HepG2 (cell line): ENCODE data around the gene NARS2. TPM values are rescaled to one million over a fixed set of nuclear protein-coding genes. Genes with fewer than 3 reads are reported as not detected.

Experiments used
- ATAC-seq: fragments of 200-7000 bp; cut with Tn5 transposase; 3 replicates; pipeline ENCODE4 v1.9.1; 2020; ENCODE audit warnings: mild to moderate bottlenecking, moderate library complexity
- BruUV-seq: library from RNA; stranded (reverse); fragments of 400-500 nt; replicated peaks from 2 replicates; lab custom pipeline; 2021; lab: Mats Ljungman, UMichigan
- CTCF ChIA-PET: fragments of 300-600 bp; formaldehyde crosslinking; extraction: SDS; loops from one replicate; lab custom pipeline; 2021; ENCODE audit warnings: low total read pairs, inconsistent platforms, low intra/inter-chr PET ratio; lab: Yijun Ruan, JAX
- POLR2A ChIA-PET: fragments of 350-600 bp; sonication (Branson Sonifier 250); formaldehyde crosslinking; loops from one replicate; lab custom pipeline; 2020; ENCODE audit warnings: antibody characterized with exemption, inconsistent platforms; lab: Yijun Ruan, JAX
- DNase-seq: peaks from one replicate; pipeline ENCODE4 v3.0.0-alpha.2; 2015; ENCODE audit warnings: low spot score
- FAIRE-seq: peaks from 3 replicates; lab custom pipeline; 2011; peaks lifted over from hg19 to GRCh38; lab: Jason Lieb, UNC
- H2AFZ ChIP-seq: one replicate; pipeline ENCODE4 v1.6.1; 2011; ENCODE audit warnings: low read length, inconsistent platforms
- H3K27ac ChIP-seq: fragments of 300-600 bp; 3 replicates; pipeline ENCODE4 v1.8.0; 2011; ENCODE audit warnings: mixed run types, mild to moderate bottlenecking, mixed read lengths, low read length, inconsistent platforms; ENCODE audit not compliant: insufficient read depth; ENCODE audit errors: extremely low read length
- H3K27me3 ChIP-seq, 2 experiments: fragments of 200-600 bp in 1 of 2; 2 replicates in 1 of 2; 3 replicates in 1 of 2; pipeline versions ENCODE4 v1.6.0 to v1.8.0; 2011; ENCODE audit warnings: low read length in 2 of 2, mild to moderate bottlenecking in 2 of 2, moderate library complexity in 2 of 2, inconsistent platforms in 1 of 2; ENCODE audit not compliant: insufficient read depth in 2 of 2, control insufficient read depth in 1 of 2
- H3K36me3 ChIP-seq, 2 experiments: fragments of 200-600 bp in 1 of 2; replicated peaks in 1 of 2; 2 replicates in 1 of 2; 3 replicates in 1 of 2; pipeline versions ENCODE4 v1.5.1 to v1.8.0; 2011; ENCODE audit warnings: low read length in 2 of 2, inconsistent platforms in 1 of 2; ENCODE audit not compliant: insufficient read depth in 2 of 2, control insufficient read depth in 1 of 2
- H3K4me1 ChIP-seq: 2 replicates; pipeline ENCODE4 v1.5.1; 2012; ENCODE audit warnings: low read length, inconsistent platforms; ENCODE audit not compliant: insufficient read depth
- H3K4me2 ChIP-seq: 2 replicates; pipeline ENCODE4 v1.6.0; 2011; ENCODE audit warnings: low read depth, low read length, inconsistent platforms
- H3K4me3 ChIP-seq, 3 experiments: fragments of 200-600 bp in 1 of 3; sonication (generic), shearing (Covaris generic) in 1 of 3; replicated peaks in 1 of 3; 2 replicates each; pipeline ENCODE4 v1.5.1; 2011 to 2016; ENCODE audit warnings: low read length in 3 of 3, inconsistent platforms in 2 of 3, low read depth in 2 of 3, mild to moderate bottlenecking in 2 of 3, control low read depth in 1 of 3, mixed read lengths in 1 of 3; ENCODE audit not compliant: insufficient read depth in 1 of 3
- H3K79me2 ChIP-seq: one replicate; pipeline ENCODE4 v1.6.1; 2011; ENCODE audit warnings: low read length, inconsistent platforms; ENCODE audit not compliant: insufficient read depth
- H3K9ac ChIP-seq: 2 replicates; pipeline ENCODE4 v1.6.0; 2011; ENCODE audit warnings: mild to moderate bottlenecking, low read depth, low read length, inconsistent platforms; ENCODE audit not compliant: insufficient read depth
- H3K9me3 ChIP-seq: 2 replicates; pipeline ENCODE4 v1.5.1; 2012; ENCODE audit warnings: mild to moderate bottlenecking, low read length
- H4K20me1 ChIP-seq: 2 replicates; pipeline ENCODE4 v1.6.0; 2011; ENCODE audit warnings: inconsistent platforms, mild to moderate bottlenecking, low read length, moderate library complexity; ENCODE audit not compliant: insufficient read depth
- CEBPB ChIP-seq: IDR thresholded peaks from 2 replicates; pipeline ENCODE4 v1.6.1; 2011; ENCODE audit warnings: low read depth, low read length, improper control_type of control experiment, borderline replicate concordance
- CEBPG ChIP-seq: IDR thresholded peaks from 2 replicates; pipeline ENCODE4 v1.6.1; 2016
- RNF2 ChIP-seq: fragments of 450-650 bp; conservative IDR thresholded peaks from 2 replicates; pipeline ENCODE4 v1.6.1; 2016; ENCODE audit warnings: low read depth
- SMC3 ChIP-seq: IDR thresholded peaks from 2 replicates; pipeline ENCODE4 v1.6.1; 2011; ENCODE audit warnings: low read length, improper control_type of control experiment
- STAG1 ChIP-seq: sonication (generic); formaldehyde crosslinking; IDR thresholded peaks from 2 replicates; pipeline ENCODE4 v1.4.0; 2020; ENCODE audit warnings: missing genetic modification reagents
- ZNF629 ChIP-seq: sonication (generic); formaldehyde crosslinking; conservative IDR thresholded peaks from 2 replicates; pipeline ENCODE4 v1.5.0; 2020; ENCODE audit warnings: missing genetic modification reagents
- WGBS: methylation state at CpG from one replicate; pipeline ENCODE4 v1.1.6; 2017; ENCODE audit warnings: low lambda C conversion rate; 5-methylcytosine and 5-hydroxymethylcytosine counted together
- in situ Hi-C: cut with HindIII; loops from 2 replicates; pipeline ENCODE4 v1.10.0; 2017; ENCODE audit warnings: low pct_unique_long_range_greater_than_20kb; ENCODE audit not compliant: extremely low pct_ligation_motif_present
- intact Hi-C: fragments of 100-400 bp; cut with micrococcal nuclease; formaldehyde crosslinking; loops from one replicate; pipeline ENCODE4 v1.10.0; 2022; ENCODE audit not compliant: unreplicated experiment
- polyA plus RNA-seq, 8 experiments: library from polyadenylated mRNA; depleted of rRNA in 3 of 8; stranded (reverse) in 7 of 8; unstranded in 1 of 8; fragments of >200 nt; fragmentation: Illumina TruSeq in 4 of 8; extraction: Trizol in 4 of 8; gene quantifications; 2 replicates each; pipeline versions ENCODE4 v1.2.1 to v1.2.3, GENCODE V29; 2011 to 2016; ENCODE audit warnings: low read depth in 4 of 8, missing spikeins in 1 of 8, mixed read lengths in 1 of 8; ENCODE audit not compliant: insufficient read depth in 1 of 8
- total RNA-seq, 5 experiments: library from RNA; depleted of rRNA; stranded (reverse); fragments of >200 nt; fragmentation: Illumina TruSeq; extraction: Trizol; gene quantifications; 2 replicates each; pipeline ENCODE4 v1.2.3, GENCODE V29; 2016; ENCODE audit warnings: low read depth in 1 of 5
- TF ChIP-seq, protein P1 (sequence below): sonication (generic); formaldehyde crosslinking; IDR thresholded peaks from 2 replicates; pipeline ENCODE4 v1.4.0; 2020; ENCODE audit warnings: mild to moderate bottlenecking, missing genetic modification reagents, borderline replicate concordance
- TF ChIP-seq, protein P2 (sequence below): sonication (generic); formaldehyde crosslinking; IDR thresholded peaks from 2 replicates; pipeline ENCODE4 v1.5.0; 2020; ENCODE audit warnings: mild to moderate bottlenecking, missing genetic modification reagents, moderate library complexity
- TF ChIP-seq, protein P3 (sequence below): sonication (generic); formaldehyde crosslinking; IDR thresholded peaks from 2 replicates; pipeline ENCODE4 v1.4.0; 2020; ENCODE audit warnings: missing genetic modification reagents, mild to moderate bottlenecking, borderline replicate concordance

Gene NARS2
- total and polyA plus RNA-seq, 2 of the 13 experiments (the other 11 are each of a cell fraction or from before 2014, with no cell fraction given) = 45.9 to 65.0 TPM

DNA sequence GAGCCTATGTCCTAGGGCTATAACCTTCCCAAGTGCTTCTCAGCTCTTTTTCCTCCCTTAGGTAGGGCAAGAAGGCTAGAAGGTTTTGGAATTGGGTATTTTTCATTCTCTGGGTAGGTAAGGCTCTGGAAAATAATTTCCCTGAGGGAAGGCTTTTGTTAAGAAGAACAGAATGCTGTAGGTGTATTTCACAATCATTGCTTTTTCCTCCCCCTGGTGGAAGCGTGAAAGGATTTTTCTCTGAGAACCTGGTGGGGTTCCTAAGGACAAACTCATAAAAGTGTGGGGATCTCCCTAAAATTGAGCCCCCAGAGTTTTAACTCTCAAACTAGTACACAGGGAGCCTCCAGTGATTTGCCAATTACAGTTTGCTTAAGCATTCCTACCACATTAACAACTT is 41.1 kb upstream of the NARS2 start:
- no peak overlapping the region for H2AFZ ChIP-seq
- intact Hi-C loops = no loop called here
- no peaks in the 10 kb centered on the region for H3K27me3 ChIP-seq
- no TSS peak for BruUV-seq
- 38% methylated on average over 1 of the region's 1 CpG for WGBS
- ATAC-seq (no peak; the same call in 2 of the 3 replicates), DNase-seq (peak; percentile 21), FAIRE-seq (no peak)
- H3K9ac ChIP-seq = no peak overlapping the region
- POLR2A ChIA-PET = no interaction called here
- no peaks in the 10 kb centered on the region for H4K20me1 ChIP-seq
- H3K9me3 ChIP-seq = no peaks in the 10 kb centered on the region
- no peaks in the 10 kb centered on the region for H3K79me2 ChIP-seq
- CTCF ChIA-PET = no interaction called here
- peak; percentile 82 for TF ChIP-seq CEBPG (CRISPR knock-in tag)
- TF ChIP-seq, protein P1, sequence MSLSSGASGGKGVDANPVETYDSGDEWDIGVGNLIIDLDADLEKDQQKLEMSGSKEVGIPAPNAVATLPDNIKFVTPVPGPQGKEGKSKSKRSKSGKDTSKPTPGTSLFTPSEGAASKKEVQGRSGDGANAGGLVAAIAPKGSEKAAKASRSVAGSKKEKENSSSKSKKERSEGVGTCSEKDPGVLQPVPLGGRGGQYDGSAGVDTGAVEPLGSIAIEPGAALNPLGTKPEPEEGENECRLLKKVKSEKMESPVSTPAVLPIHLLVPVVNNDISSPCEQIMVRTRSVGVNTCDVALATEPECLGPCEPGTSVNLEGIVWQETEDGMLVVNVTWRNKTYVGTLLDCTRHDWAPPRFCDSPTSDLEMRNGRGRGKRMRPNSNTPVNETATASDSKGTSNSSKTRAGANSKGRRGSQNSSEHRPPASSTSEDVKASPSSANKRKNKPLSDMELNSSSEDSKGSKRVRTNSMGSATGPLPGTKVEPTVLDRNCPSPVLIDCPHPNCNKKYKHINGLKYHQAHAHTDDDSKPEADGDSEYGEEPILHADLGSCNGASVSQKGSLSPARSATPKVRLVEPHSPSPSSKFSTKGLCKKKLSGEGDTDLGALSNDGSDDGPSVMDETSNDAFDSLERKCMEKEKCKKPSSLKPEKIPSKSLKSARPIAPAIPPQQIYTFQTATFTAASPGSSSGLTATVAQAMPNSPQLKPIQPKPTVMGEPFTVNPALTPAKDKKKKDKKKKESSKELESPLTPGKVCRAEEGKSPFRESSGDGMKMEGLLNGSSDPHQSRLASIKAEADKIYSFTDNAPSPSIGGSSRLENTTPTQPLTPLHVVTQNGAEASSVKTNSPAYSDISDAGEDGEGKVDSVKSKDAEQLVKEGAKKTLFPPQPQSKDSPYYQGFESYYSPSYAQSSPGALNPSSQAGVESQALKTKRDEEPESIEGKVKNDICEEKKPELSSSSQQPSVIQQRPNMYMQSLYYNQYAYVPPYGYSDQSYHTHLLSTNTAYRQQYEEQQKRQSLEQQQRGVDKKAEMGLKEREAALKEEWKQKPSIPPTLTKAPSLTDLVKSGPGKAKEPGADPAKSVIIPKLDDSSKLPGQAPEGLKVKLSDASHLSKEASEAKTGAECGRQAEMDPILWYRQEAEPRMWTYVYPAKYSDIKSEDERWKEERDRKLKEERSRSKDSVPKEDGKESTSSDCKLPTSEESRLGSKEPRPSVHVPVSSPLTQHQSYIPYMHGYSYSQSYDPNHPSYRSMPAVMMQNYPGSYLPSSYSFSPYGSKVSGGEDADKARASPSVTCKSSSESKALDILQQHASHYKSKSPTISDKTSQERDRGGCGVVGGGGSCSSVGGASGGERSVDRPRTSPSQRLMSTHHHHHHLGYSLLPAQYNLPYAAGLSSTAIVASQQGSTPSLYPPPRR (CRISPR knock-in tag) = no peak
- TF ChIP-seq, protein P2, sequence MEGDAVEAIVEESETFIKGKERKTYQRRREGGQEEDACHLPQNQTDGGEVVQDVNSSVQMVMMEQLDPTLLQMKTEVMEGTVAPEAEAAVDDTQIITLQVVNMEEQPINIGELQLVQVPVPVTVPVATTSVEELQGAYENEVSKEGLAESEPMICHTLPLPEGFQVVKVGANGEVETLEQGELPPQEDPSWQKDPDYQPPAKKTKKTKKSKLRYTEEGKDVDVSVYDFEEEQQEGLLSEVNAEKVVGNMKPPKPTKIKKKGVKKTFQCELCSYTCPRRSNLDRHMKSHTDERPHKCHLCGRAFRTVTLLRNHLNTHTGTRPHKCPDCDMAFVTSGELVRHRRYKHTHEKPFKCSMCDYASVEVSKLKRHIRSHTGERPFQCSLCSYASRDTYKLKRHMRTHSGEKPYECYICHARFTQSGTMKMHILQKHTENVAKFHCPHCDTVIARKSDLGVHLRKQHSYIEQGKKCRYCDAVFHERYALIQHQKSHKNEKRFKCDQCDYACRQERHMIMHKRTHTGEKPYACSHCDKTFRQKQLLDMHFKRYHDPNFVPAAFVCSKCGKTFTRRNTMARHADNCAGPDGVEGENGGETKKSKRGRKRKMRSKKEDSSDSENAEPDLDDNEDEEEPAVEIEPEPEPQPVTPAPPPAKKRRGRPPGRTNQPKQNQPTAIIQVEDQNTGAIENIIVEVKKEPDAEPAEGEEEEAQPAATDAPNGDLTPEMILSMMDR (CRISPR knock-in tag) = peak; percentile 32
- TF ChIP-seq ZNF629 (CRISPR knock-in tag) = no peak
- peak; percentile 22; the same call in 1 of the 2 replicates for TF ChIP-seq STAG1 (CRISPR knock-in tag)
- 0 out of 2 replicates have a peak, but pooled peaks have one; percentile 23 for TF ChIP-seq SMC3
- peak; percentile 83 for TF ChIP-seq CEBPB
- TF ChIP-seq, protein P3, sequence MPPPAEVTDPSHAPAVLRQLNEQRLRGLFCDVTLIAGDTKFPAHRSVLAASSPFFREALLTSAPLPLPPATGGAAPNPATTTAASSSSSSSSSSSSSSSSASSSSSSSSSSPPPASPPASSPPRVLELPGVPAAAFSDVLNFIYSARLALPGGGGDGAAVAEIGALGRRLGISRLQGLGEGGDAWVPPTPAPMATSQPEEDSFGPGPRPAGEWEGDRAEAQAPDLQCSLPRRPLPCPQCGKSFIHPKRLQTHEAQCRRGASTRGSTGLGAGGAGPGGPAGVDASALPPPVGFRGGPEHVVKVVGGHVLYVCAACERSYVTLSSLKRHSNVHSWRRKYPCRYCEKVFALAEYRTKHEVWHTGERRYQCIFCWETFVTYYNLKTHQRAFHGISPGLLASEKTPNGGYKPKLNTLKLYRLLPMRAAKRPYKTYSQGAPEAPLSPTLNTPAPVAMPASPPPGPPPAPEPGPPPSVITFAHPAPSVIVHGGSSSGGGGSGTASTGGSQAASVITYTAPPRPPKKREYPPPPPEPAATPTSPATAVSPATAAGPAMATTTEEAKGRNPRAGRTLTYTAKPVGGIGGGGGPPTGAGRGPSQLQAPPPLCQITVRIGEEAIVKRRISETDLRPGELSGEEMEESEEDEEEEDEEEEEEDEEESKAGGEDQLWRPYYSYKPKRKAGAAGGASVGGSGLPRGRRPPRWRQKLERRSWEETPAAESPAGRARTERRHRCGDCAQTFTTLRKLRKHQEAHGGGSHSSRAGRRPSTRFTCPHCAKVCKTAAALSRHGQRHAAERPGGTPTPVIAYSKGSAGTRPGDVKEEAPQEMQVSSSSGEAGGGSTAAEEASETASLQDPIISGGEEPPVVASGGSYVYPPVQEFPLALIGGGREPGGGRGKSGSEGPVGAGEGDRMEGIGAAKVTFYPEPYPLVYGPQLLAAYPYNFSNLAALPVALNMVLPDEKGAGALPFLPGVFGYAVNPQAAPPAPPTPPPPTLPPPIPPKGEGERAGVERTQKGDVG (CRISPR knock-in tag) = no peak
- no peak for TF ChIP-seq RNF2
- no peak overlapping the region for H3K4me2 ChIP-seq
- in situ Hi-C loops = no loop called here
- H3K36me3 ChIP-seq = no peaks in the 10 kb centered on the region
- H3K27ac ChIP-seq = no peak overlapping the region
- no peak overlapping the region for H3K4me3 ChIP-seq
- H3K4me1 ChIP-seq = peaks cover 53% of the 10 kb centered on the region
